GM21717 (cell line): Measurements from ENCODE around the gene MTFR2.
A peak's percentile ranks its signal among the peaks of the same experiment; 100 is the strongest.
"Not testable (repeated sequence)": the region's sequence is repeated elsewhere in the genome, so short reads cannot be mapped to it uniquely, and the experiment has no call there.

Source experiments
- ATAC-seq: cut with Tn5 transposase; IDR thresholded peaks from one replicate; pipeline ENCODE4 v1.9.1; 2021; ENCODE audit warnings: mild to moderate bottlenecking, moderate library complexity; ENCODE audit not compliant: unreplicated experiment

Gene MTFR2

GRCh38 chr6:136236466-136237293, 13.4 kb downstream of the MTFR2 start:
- no peak for ATAC-seq

GRCh38 chr6:136235233-136235564, 14.9 kb downstream of the MTFR2 start:
- no peak for ATAC-seq

- ATAC-seq = no peak
These were observed 17.4 kb downstream of the MTFR2 start for GRCh38 chr6:136232701-136233100.

GRCh38 chr6:136230219-136230853, 19.8 kb downstream of the MTFR2 start:
- ATAC-seq = no peak

- ATAC-seq = peak; percentile 56
These were observed 21.3 kb downstream of the MTFR2 start for GRCh38 chr6:136228814-136229213.

- peak; percentile 25 for ATAC-seq
These were observed 23.3 kb downstream of the MTFR2 start for GRCh38 chr6:136226674-136227377.

- peak; percentile 75 for ATAC-seq
These were observed 24.0 kb downstream of the MTFR2 start for GRCh38 chr6:136226027-136226673.

GRCh38 chr6:136225496-136225895, 24.6 kb downstream of the MTFR2 start:
- no peak for ATAC-seq

GRCh38 chr6:136224974-136225373, 25.1 kb downstream of the MTFR2 start:
- ATAC-seq = not testable (repeated sequence)

GRCh38 chr6:136216503-136217401, 33.4 kb downstream of the MTFR2 start:
- ATAC-seq = no peak

GRCh38 chr6:136213853-136214252, 36.3 kb downstream of the MTFR2 start:
- no peak for ATAC-seq

- no peak for ATAC-seq
These were observed 37.0 kb downstream of the MTFR2 start for GRCh38 chr6:136213012-136213539.

- no peak for ATAC-seq
These were observed 37.5 kb downstream of the MTFR2 start for GRCh38 chr6:136212608-136213007.

- ATAC-seq = no peak
These were observed 39.5 kb downstream of the MTFR2 start for GRCh38 chr6:136210398-136211165.

GRCh38 chr6:136209496-136209895, 40.6 kb downstream of the MTFR2 start:
- no peak for ATAC-seq

GRCh38 chr6:136208783-136209182, 41.3 kb downstream of the MTFR2 start:
- ATAC-seq = no peak

- ATAC-seq = no peak
These were observed 48.4 kb downstream of the MTFR2 start for GRCh38 chr6:136201732-136202131.

GRCh38 chr6:136192902-136193301, 57.2 kb downstream of the MTFR2 start:
- no peak for ATAC-seq

- no peak for ATAC-seq
These were observed 58.4 kb downstream of the MTFR2 start for GRCh38 chr6:136191606-136192312.
